ENCODE data around the gene CCNC.
"Not testable (repeated sequence)": the region's sequence is repeated elsewhere in the genome, so short reads cannot be mapped to it uniquely, and the experiment has no call there.

The CCNC gene

GRCh38 chr6:99602520-99603420 lies 34.3 kb upstream of the CCNC start:
- FAIRE-seq, result no peak

GRCh38 chr6:99594696-99595095 lies 26.2 kb upstream of the CCNC start:
- not testable (repeated sequence) for FAIRE-seq

GRCh38 chr6:99592900-99593299 lies 24.4 kb upstream of the CCNC start:
- FAIRE-seq, result no peak

GRCh38 chr6:99591673-99592364 lies 23.4 kb upstream of the CCNC start:
- no peak for FAIRE-seq

- no peak for FAIRE-seq
Observed at GRCh38 chr6:99590728-99591672, 22.5 kb upstream of the CCNC start.

- no peak for FAIRE-seq
Observed at GRCh38 chr6:99589907-99590493, 21.5 kb upstream of the CCNC start.

- no peak for FAIRE-seq
Observed at GRCh38 chr6:99589290-99589672, 20.8 kb upstream of the CCNC start.

- FAIRE-seq, result no peak
Observed at GRCh38 chr6:99588618-99589289, 20.3 kb upstream of the CCNC start.

GRCh38 chr6:99587792-99588191 lies 19.3 kb upstream of the CCNC start:
- no peak for FAIRE-seq

GRCh38 chr6:99579781-99580180 lies 11.3 kb upstream of the CCNC start:
- FAIRE-seq, result no peak

GRCh38 chr6:99575544-99576227 lies 7.2 kb upstream of the CCNC start:
- no peak for FAIRE-seq

GRCh38 chr6:99573980-99574617 lies 5.6 kb upstream of the CCNC start:
- no peak for FAIRE-seq

- FAIRE-seq, result no peak
Observed at GRCh38 chr6:99563056-99563723, 5.3 kb downstream of the CCNC start.

GRCh38 chr6:99560668-99561067 lies 7.8 kb downstream of the CCNC start:
- no peak for FAIRE-seq

- no peak for FAIRE-seq
Observed at GRCh38 chr6:99559057-99559456, 9.4 kb downstream of the CCNC start.

- FAIRE-seq, result no peak
Observed at GRCh38 chr6:99553888-99554287, 14.6 kb downstream of the CCNC start.

GRCh38 chr6:99550046-99550748 lies 18.3 kb downstream of the CCNC start:
- no peak for FAIRE-seq

- no peak for FAIRE-seq
Observed at GRCh38 chr6:99548706-99549105, 19.8 kb downstream of the CCNC start.

GRCh38 chr6:99547526-99547925 lies 20.9 kb downstream of the CCNC start:
- no peak for FAIRE-seq

- no peak for FAIRE-seq
Observed at GRCh38 chr6:99545442-99545841, 23.0 kb downstream of the CCNC start.
